Cardiac muscle cell (in vitro differentiated cells and primary cell): ENCODE measurements around the gene GLYATL3. TPM values are rescaled to one million over a fixed set of nuclear protein-coding genes. Genes with fewer than 3 reads are reported as not detected.

Experiments used
- DNase-seq, 2 donors: peaks; one replicate each; pipeline versions ENCODE4 v3.0.0 to v3.0.0-alpha.2; 2010 to 2017; ENCODE audit warnings: low read depth in 1 of 2, low spot score in 1 of 2
- H3K27ac ChIP-seq: fragments of 200-600 bp; sonication (generic); 2 replicates; pipeline ENCODE4 v1.5.1; 2016
- H3K27me3 ChIP-seq: fragments of 200-600 bp; sonication (generic); 2 replicates; pipeline ENCODE4 v1.6.0; 2016; ENCODE audit warnings: control low read depth
- H3K36me3 ChIP-seq: fragments of 200-600 bp; sonication (generic); 2 replicates; pipeline ENCODE4 v1.5.1; 2016; ENCODE audit warnings: control low read depth
- H3K4me1 ChIP-seq: fragments of 200-600 bp; sonication (generic); 2 replicates; pipeline ENCODE4 v1.8.1; 2017; ENCODE audit warnings: low read depth, mild to moderate bottlenecking, mixed run types
- H3K4me3 ChIP-seq: fragments of 200-600 bp; sonication (generic); 2 replicates; pipeline ENCODE4 v1.5.1; 2016; ENCODE audit warnings: mild to moderate bottlenecking
- H3K9me3 ChIP-seq: fragments of 200-600 bp; sonication (generic); 2 replicates; pipeline ENCODE4 v1.5.1; 2017; ENCODE audit warnings: low read depth, mild to moderate bottlenecking, control low read depth
- CTCF ChIP-seq: IDR thresholded peaks from 2 replicates; pipeline ENCODE4 v1.5.1; 2012; ENCODE audit warnings: low read depth, mild to moderate bottlenecking, low read length
- polyA plus RNA-seq: library from polyadenylated mRNA; unstranded; fragments of >200 nt; fragmentation: Nextera tagmentation; extraction: Ambion mirVana; gene quantifications from 2 replicates; pipeline ENCODE4 v1.2.1, GENCODE V29; 2016
- total RNA-seq: library from RNA; depleted of rRNA; stranded (reverse); fragments of >200 nt; gene quantifications from 2 replicates; pipeline ENCODE4 v1.2.3, GENCODE V29; 2016

Gene GLYATL3
- total and polyA plus RNA-seq, 2 experiments from 2014 or later = not detected

GRCh38 chr6:49504666-49505065 is 4.9 kb downstream of the GLYATL3 start:
- H3K27ac ChIP-seq = no peak overlapping the region

DNA sequence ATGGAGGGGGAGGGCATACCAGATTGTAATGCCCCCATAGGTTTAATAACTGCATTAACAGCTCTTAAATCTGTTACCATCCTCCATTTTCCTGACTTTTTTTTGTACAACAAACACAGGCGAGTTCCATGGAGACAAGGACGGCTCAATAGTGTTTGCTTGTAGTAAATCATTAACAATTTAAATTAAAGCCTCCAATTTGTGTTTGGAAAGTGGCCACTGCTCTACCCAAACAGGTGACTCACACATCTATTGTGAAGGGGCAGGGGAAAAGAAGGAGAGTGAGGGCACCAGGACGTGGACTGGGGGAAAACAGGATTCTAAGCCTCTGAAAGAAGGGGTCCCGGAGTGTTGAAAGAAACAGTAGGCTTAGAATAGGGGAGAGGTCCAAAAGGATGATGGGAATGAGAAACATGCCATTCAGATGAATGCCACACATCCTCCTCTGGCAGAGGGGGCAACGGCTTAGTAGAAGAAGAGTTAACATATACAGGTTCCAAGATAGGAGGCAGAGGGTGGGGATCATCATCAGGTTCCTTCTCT is 6.9 kb downstream of the GLYATL3 start:
- no peaks in the 10 kb centered on the region for H3K4me1 ChIP-seq
- H3K27me3 ChIP-seq = no peaks in the 10 kb centered on the region
- no peak overlapping the region for H3K4me3 ChIP-seq
- no peak for TF ChIP-seq CTCF
- no peaks in the 10 kb centered on the region for H3K9me3 ChIP-seq
- no peak overlapping the region for H3K27ac ChIP-seq
- no peak for DNase-seq
- H3K36me3 ChIP-seq = no peaks in the 10 kb centered on the region

More at GRCh38 chr6:49504666-49505065, 4.9 kb downstream of the GLYATL3 start:
- no peak for DNase-seq
- Histone ChIP-seq H3K4me1 (no peaks in the 10 kb centered on the region), H3K36me3 (no peaks in the 10 kb centered on the region), H3K4me3 (no peak overlapping the region), H3K27me3 (no peaks in the 10 kb centered on the region), H3K9me3 (no peaks in the 10 kb centered on the region)
- no peak for TF ChIP-seq CTCF

- DNase-seq = no peak
- Histone ChIP-seq H3K36me3 (no peaks in the 10 kb centered on the region), H3K4me1 (no peaks in the 10 kb centered on the region), H3K27me3 (no peaks in the 10 kb centered on the region), H3K27ac (no peak overlapping the region), H3K9me3 (no peaks in the 10 kb centered on the region), H3K4me3 (no peak overlapping the region)
- no peak for TF ChIP-seq CTCF
These were observed 9.6 kb downstream of the GLYATL3 start for GRCh38 chr6:49509342-49509741.

GRCh38 chr6:49513153-49513989 is 13.6 kb downstream of the GLYATL3 start:
- Histone ChIP-seq H3K9me3 (no peaks in the 10 kb centered on the region), H3K36me3 (no peaks in the 10 kb centered on the region), H3K27ac (no peak overlapping the region), H3K4me1 (no peaks in the 10 kb centered on the region), H3K27me3 (no peaks in the 10 kb centered on the region), H3K4me3 (no peak overlapping the region)
- TF ChIP-seq CTCF = no peak
- DNase-seq = no peak

- Histone ChIP-seq H3K27ac (no peak overlapping the region), H3K4me3 (no peak overlapping the region), H3K36me3 (no peaks in the 10 kb centered on the region), H3K27me3 (no peaks in the 10 kb centered on the region), H3K9me3 (no peaks in the 10 kb centered on the region), H3K4me1 (no peaks in the 10 kb centered on the region)
- no peak for DNase-seq
- no peak for TF ChIP-seq CTCF
These were observed 15.1 kb downstream of the GLYATL3 start for GRCh38 chr6:49514571-49515484.
